Smooth muscle cell (in vitro differentiated cells): ENCODE results near the gene CLNK. TPM values are rescaled to one million over a fixed set of nuclear protein-coding genes. Genes with fewer than 3 reads are reported as not detected.

Experiments
- DNase-seq: peaks from one replicate; lab custom pipeline; 2025; ENCODE audit not compliant: unreplicated experiment; lab: John Stamatoyannopoulos, UW
- H2AFZ ChIP-seq: fragments of 200-600 bp; sonication (generic); 2 replicates; pipeline ENCODE4 v1.6.0; 2016; ENCODE audit warnings: antibody characterized with exemption, low read depth, mild to moderate bottlenecking
- H3F3A ChIP-seq: fragments of 200-600 bp; sonication (generic); 2 replicates; pipeline ENCODE4 v1.6.0; 2017; ENCODE audit warnings: antibody characterized with exemption, low read depth
- H3K27ac ChIP-seq: fragments of 200-600 bp; sonication (generic); 2 replicates; pipeline ENCODE4 v1.5.1; 2016; ENCODE audit warnings: low read depth, mild to moderate bottlenecking
- H3K27me3 ChIP-seq: fragments of 200-600 bp; sonication (generic); 2 replicates; pipeline ENCODE4 v1.6.1; 2016; ENCODE audit warnings: low read depth, mild to moderate bottlenecking
- H3K36me3 ChIP-seq: fragments of 200-600 bp; sonication (generic); 2 replicates; pipeline ENCODE4 v1.5.1; 2016; ENCODE audit warnings: low read depth
- H3K4me1 ChIP-seq: fragments of 200-600 bp; sonication (generic); 2 replicates; pipeline ENCODE4 v1.5.1; 2016; ENCODE audit warnings: low read depth
- H3K4me2 ChIP-seq: fragments of 200-600 bp; sonication (generic); 2 replicates; pipeline ENCODE4 v1.6.0; 2016; ENCODE audit warnings: mild to moderate bottlenecking
- H3K4me3 ChIP-seq: fragments of 200-600 bp; sonication (generic); 2 replicates; pipeline ENCODE4 v1.5.1; 2016; ENCODE audit warnings: mild to moderate bottlenecking
- H3K79me2 ChIP-seq: fragments of 200-600 bp; sonication (generic); 2 replicates; pipeline ENCODE4 v1.6.0; 2016; ENCODE audit warnings: low read depth, mild to moderate bottlenecking
- H3K9ac ChIP-seq: fragments of 200-600 bp; sonication (generic); 2 replicates; pipeline ENCODE4 v1.6.0; 2016; ENCODE audit warnings: low read depth
- H3K9me3 ChIP-seq: fragments of 200-600 bp; sonication (generic); replicated peaks from 2 replicates; pipeline ENCODE4 v1.5.1; 2016; ENCODE audit warnings: low read depth
- H4K20me1 ChIP-seq: fragments of 200-600 bp; sonication (generic); 2 replicates; pipeline ENCODE4 v1.6.0; 2016; ENCODE audit warnings: low read depth
- CTCF ChIP-seq: fragments of 200-600 bp; sonication (generic); IDR thresholded peaks from 2 replicates; pipeline ENCODE4 v1.5.1; 2017; ENCODE audit warnings: borderline replicate concordance, mild to moderate bottlenecking, antibody characterized with exemption; ENCODE audit not compliant: insufficient read depth, poor library complexity, severe bottlenecking
- WGBS: methylation state at CpG from one replicate; pipeline ENCODE4 v1.1.7; 2016; ENCODE audit warnings: low lambda C conversion rate; 5-methylcytosine and 5-hydroxymethylcytosine counted together
- polyA plus RNA-seq: library from polyadenylated mRNA; unstranded; fragments of >200 nt; fragmentation: Nextera tagmentation; extraction: Ambion mirVana; gene quantifications from 2 replicates; pipeline ENCODE4 v1.2.1, GENCODE V29; 2016
- total RNA-seq: library from RNA; depleted of rRNA; stranded (reverse); fragments of >200 nt; gene quantifications from 2 replicates; pipeline ENCODE4 v1.2.3, GENCODE V29; 2014

The CLNK gene
- total and polyA plus RNA-seq, 2 experiments from 2014 or later = not detected

- Histone ChIP-seq H3K36me3 (no peaks in the 10 kb centered on the region), H3K27me3 (no peaks in the 10 kb centered on the region), H3K9ac (no peak overlapping the region), H3K4me1 (peaks cover 3% of the 10 kb centered on the region), H3K27ac (no peak overlapping the region), H2AFZ (no peak overlapping the region), H3F3A (no peaks in the 10 kb centered on the region), H3K9me3 (no peaks in the 10 kb centered on the region), H3K79me2 (no peaks in the 10 kb centered on the region), H4K20me1 (no peaks in the 10 kb centered on the region), H3K4me3 (no peak overlapping the region), H3K4me2 (no peak overlapping the region)
- WGBS = 81% methylated on average over 4 of the region's 4 CpGs
- TF ChIP-seq CTCF = no peak
- no peak for DNase-seq
Measured at GRCh38 chr4:10715135-10715534, 30.6 kb upstream of the CLNK start.

GRCh38 chr4:10713591-10713990 lies 29.0 kb upstream of the CLNK start:
- WGBS = 87% methylated on average over 3 of the region's 3 CpGs
- Histone ChIP-seq H4K20me1 (no peaks in the 10 kb centered on the region), H3F3A (no peaks in the 10 kb centered on the region), H3K36me3 (no peaks in the 10 kb centered on the region), H3K27me3 (no peaks in the 10 kb centered on the region), H3K9ac (no peak overlapping the region), H3K4me1 (peaks cover 3% of the 10 kb centered on the region), H3K4me3 (no peak overlapping the region), H3K27ac (no peak overlapping the region), H2AFZ (no peak overlapping the region), H3K4me2 (no peak overlapping the region), H3K9me3 (no peaks in the 10 kb centered on the region), H3K79me2 (no peaks in the 10 kb centered on the region)
- no peak for TF ChIP-seq CTCF
- DNase-seq = no peak

GRCh38 chr4:10706236-10706635 lies 21.7 kb upstream of the CLNK start:
- TF ChIP-seq CTCF = no peak
- Histone ChIP-seq H2AFZ (no peak overlapping the region), H3K27me3 (no peaks in the 10 kb centered on the region), H4K20me1 (no peaks in the 10 kb centered on the region), H3K4me2 (no peak overlapping the region), H3K27ac (no peak overlapping the region), H3K36me3 (no peaks in the 10 kb centered on the region), H3K79me2 (no peaks in the 10 kb centered on the region), H3F3A (no peaks in the 10 kb centered on the region), H3K9me3 (no peaks in the 10 kb centered on the region), H3K4me1 (no peaks in the 10 kb centered on the region), H3K9ac (no peak overlapping the region), H3K4me3 (no peak overlapping the region)
- DNase-seq = no peak
- 47% methylated on average over 1 of the region's 1 CpG for WGBS

- no peak for TF ChIP-seq CTCF
- H3K36me3 ChIP-seq = no peaks in the 10 kb centered on the region
- H3K27me3 ChIP-seq = no peaks in the 10 kb centered on the region
- H3K4me3 ChIP-seq = no peak overlapping the region
- H3F3A ChIP-seq = no peaks in the 10 kb centered on the region
- no peaks in the 10 kb centered on the region for H3K79me2 ChIP-seq
- DNase-seq = no peak
- no peaks in the 10 kb centered on the region for H3K4me1 ChIP-seq
- H4K20me1 ChIP-seq = no peaks in the 10 kb centered on the region
- H3K27ac ChIP-seq = no peak overlapping the region
- H3K9me3 ChIP-seq = no peaks in the 10 kb centered on the region
- no peak overlapping the region for H3K9ac ChIP-seq
- peak overlapping the region; percentile 28 for H2AFZ ChIP-seq
- peak overlapping the region; percentile 6 for H3K4me2 ChIP-seq
Measured at GRCh38 chr4:10704430-10704810, 19.9 kb upstream of the CLNK start.
